CD4-positive, alpha-beta T cell treated with Interleukin-1 beta for 1 hour (primary cell): ENCODE measurements around the gene SPAG16.

Experiments used
- DNase-seq, 2 donors: peaks; one replicate each; pipeline ENCODE4 v3.0.0-alpha.2; 2020 to 2022

Gene SPAG16

GRCh38 chr2:214311931-214312749 lies 1027.9 kb downstream of the SPAG16 start:
- DNase-seq, result no peak

- no peak for DNase-seq
Observed at GRCh38 chr2:214315324-214315723, 1031.1 kb downstream of the SPAG16 start.

GRCh38 chr2:214320211-214320610 lies 1035.9 kb downstream of the SPAG16 start:
- DNase-seq, result no peak

- DNase-seq, result no peak
Observed at GRCh38 chr2:214322662-214323061, 1038.4 kb downstream of the SPAG16 start.

GRCh38 chr2:214325404-214325803 lies 1041.1 kb downstream of the SPAG16 start:
- DNase-seq, result no peak

- DNase-seq, result no peak
Observed at GRCh38 chr2:214328941-214329340, 1044.7 kb downstream of the SPAG16 start.

GRCh38 chr2:214341646-214342045 lies 1057.4 kb downstream of the SPAG16 start:
- no peak for DNase-seq

- no peak for DNase-seq
Observed at GRCh38 chr2:214358506-214358905, 1074.2 kb downstream of the SPAG16 start.

GRCh38 chr2:214361116-214361515 lies 1076.9 kb downstream of the SPAG16 start:
- no peak for DNase-seq

- no peak for DNase-seq
Observed at GRCh38 chr2:214365549-214365948, 1081.3 kb downstream of the SPAG16 start.

GRCh38 chr2:214367171-214367570 lies 1082.9 kb downstream of the SPAG16 start:
- no peak for DNase-seq

GRCh38 chr2:214376618-214377285 lies 1092.5 kb downstream of the SPAG16 start:
- DNase-seq, result no peak

GRCh38 chr2:214377286-214377624 lies 1093.0 kb downstream of the SPAG16 start:
- no peak for DNase-seq

GRCh38 chr2:214378455-214379103 lies 1094.3 kb downstream of the SPAG16 start:
- no peak for DNase-seq

- DNase-seq, result no peak
Observed at GRCh38 chr2:214379227-214379626, 1095.0 kb downstream of the SPAG16 start.

GRCh38 chr2:214380681-214381080 lies 1096.4 kb downstream of the SPAG16 start:
- DNase-seq, result no peak

- DNase-seq, result no peak
Observed at GRCh38 chr2:214382229-214382628, 1098.0 kb downstream of the SPAG16 start.

GRCh38 chr2:214386720-214387119 lies 1102.5 kb downstream of the SPAG16 start:
- no peak for DNase-seq

GRCh38 chr2:214389334-214389733 lies 1105.1 kb downstream of the SPAG16 start:
- no peak for DNase-seq

- no peak for DNase-seq
Observed at GRCh38 chr2:214393796-214394195, 1109.5 kb downstream of the SPAG16 start.

GRCh38 chr2:214395040-214395439 lies 1110.8 kb downstream of the SPAG16 start:
- DNase-seq, result no peak

- no peak for DNase-seq
Observed at GRCh38 chr2:214401580-214401979, 1117.3 kb downstream of the SPAG16 start.

- DNase-seq, result no peak
Observed at GRCh38 chr2:214410128-214410775, 1126.0 kb downstream of the SPAG16 start.
